Measurements from ENCODE around the gene MIA.
"Not testable (repeated sequence)": the region's sequence is repeated elsewhere in the genome, so short reads cannot be mapped to it uniquely, and the experiment has no call there.

Gene MIA

DNA sequence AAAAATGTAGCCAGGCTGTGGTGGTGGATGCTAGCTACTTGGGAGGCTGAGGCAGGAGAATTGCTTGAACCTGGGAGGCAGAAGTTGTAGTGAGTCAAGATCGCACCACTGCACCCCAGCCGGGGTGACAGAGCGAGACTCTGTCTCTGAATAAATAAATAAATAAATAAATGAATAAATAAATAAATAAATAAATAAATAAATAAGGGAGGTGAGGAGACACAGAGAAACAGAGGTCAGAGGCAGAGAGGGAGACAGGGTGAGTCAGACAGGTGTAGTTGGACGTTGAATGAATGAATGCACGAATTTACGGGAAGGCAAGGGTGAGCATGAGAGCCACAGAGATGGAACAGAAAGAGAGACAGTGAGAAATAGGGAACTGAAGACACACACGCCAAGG is 5.8 kb downstream of the MIA start:
- DNase-seq, result no peak

DNA sequence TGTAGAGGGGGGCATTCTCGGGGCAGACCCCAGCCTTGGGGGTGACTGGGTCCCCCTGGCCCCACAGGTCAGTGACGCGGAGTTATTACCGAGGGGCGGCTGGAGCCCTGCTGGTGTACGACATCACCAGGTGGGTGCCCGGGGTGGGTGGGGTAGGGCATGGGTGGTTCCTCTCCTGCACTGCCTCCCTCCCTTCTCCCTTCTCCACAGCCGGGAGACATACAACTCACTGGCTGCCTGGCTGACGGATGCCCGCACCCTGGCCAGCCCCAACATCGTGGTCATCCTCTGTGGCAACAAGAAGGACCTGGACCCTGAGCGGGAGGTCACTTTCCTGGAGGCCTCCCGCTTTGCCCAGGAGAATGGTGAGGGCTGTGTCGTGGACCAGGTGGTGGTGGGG is 8.4 kb downstream of the MIA start:
- no peak for DNase-seq

DNA sequence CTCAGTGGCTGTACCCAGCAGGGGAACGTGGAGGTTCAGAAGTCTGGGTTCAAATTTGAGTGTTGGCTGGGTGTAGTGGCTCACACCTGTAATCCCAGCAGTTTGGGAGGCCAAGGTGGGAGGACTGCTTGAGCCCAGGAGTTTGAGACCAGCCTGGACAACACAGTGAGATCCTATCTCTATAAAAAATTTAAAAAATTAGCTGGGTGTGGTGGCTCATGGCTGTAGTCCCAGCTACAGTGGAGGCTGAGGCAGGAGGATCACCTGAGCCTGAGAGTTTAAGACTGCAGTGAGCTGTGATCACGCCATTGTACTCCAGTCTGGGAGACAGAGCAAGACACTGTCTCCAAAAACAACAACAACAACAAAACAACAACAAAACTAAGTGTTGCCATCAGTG is 8.8 kb downstream of the MIA start:
- not testable (repeated sequence) for DNase-seq

DNA sequence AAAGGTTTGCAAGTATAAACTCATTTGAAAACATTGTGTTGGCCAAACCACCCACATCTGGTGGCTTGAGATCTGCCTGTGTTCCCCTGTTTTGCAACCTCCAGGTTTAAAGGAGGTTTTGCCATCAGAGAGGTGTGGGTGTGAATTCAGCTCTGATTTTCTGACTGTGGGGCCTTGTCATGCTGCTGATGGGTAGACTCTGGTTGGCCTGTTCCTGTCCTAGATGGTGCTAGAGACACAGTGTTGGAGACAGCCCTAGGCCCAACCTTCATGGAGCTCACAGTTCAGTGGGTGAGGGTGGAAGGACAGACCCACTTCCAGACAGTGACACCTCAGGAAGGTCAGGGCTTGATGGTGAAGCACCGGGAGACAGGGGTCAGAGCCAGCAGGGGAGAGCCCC is 10.2 kb downstream of the MIA start:
- DNase-seq, result peak in 1 of 2 donors; percentile 27

DNA sequence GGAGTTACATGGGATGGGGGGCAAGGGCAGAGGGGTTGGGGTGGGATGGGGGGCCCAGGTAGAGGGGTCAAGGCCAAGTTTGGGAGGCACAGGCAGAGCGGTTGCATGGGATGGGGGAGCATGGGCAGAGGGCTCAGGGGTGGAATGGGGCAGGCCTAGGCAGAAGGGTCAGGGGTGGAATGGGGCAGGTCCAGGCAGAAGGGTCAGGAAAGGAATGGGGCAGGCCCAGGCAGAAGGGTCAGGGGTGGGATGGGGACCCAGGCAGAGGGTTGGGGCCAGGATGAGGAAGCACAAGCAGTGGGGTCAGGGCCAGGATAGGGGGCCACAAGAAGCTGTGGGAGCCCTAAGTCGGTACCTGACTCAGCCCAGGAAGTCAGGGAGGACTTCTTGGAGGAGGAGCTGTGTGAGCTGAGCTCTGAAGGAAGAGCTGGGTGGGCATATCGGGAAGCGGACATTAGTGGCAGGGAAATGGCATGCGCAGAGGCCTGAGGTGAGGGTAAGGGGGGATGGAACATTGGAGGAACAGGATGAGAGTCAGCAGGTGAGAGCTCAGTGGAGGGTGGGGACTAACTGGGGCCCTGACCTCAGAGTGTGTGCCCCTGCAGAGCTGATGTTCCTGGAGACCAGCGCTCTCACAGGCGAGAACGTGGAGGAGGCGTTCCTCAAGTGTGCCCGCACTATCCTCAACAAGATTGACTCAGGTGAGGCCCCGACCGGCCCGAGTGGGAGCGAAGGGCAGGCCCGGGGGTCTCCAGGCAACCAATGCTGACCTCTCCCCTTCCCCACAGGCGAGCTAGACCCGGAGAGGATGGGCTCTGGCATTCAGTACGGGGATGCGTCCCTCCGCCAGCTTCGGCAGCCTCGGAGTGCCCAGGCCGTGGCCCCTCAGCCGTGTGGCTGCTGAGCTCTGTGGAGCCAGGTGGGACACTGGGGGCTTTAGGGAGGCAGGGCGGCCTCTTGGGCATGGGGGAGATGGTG is 11.0 kb downstream of the MIA start:
- DNase-seq, result no peak

DNA sequence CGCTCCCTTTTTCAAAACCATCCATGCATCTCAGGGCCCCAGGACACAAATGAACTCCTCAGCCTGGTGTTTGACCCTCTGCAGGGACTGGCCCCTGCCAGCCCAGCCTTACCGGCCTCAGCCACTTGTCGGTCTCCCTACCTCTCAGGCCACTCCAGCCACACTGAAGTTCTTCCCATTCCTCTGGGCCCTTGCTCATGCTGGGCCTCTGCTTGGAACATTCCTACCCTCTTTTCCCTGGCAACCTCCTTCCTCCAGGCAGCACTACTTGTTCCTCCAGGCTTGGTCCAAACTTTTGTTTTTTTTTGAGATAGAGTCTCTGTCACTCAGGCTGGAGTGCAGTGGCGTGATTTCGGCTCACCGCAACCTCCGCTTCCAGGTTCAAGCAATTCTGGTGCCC is 16.0 kb downstream of the MIA start:
- DNase-seq, result no peak

DNA sequence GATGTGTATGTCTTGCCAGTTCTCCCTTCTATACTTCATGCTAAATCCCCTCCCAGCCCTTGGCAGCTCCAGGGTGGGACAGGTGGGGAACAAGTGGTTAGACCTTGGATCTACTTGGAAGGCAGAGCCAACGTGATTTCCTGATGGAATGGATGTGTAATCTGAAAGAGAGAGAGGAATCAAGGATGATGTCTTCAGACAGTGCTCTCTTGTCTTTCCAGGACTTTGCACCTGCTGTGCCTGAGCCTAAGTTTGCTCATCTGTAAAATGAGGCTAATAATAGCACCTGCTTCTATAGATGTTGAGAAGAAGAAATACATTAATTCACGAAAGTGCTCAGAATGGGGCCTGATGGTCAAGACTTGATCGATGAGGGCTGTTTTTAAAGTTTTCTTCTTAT is 16.7 kb downstream of the MIA start:
- no peak for DNase-seq

DNA sequence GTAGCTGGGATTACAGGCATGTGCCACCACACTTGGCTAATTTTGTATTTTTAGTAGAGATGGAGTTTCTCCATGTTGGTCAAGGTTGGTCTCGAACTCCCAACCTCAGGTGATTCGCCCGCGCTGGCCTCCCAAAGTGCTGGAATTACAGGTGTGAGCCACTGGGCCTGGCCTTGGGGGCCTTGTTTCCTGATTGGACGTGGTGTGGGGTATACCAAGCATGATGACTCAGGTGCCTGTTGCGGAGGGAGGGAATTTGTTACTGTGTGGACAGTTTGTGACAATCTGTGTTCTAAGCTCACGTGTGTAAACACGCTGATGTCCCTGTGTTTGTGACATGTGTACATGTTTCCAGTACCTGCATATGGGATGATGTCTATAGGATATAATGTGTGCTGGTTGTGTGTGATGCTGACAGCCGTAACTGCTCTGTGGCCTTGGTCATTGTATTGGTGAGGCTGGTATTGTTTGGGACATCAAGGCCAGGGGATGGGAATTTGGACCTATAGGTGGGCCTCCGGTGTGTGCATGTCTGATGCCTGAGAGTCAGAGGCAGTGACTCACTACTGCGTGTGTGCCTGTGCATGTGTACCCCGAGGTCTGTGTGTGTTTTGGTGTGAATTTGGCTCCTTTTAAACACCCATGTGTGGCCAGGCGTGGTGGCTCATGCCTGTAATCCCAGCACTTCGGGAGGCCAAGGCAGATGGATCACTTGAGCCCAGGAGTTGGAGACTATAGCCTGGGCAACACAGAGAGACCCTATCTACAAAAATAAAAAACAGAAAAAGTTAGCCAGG is 22.0 kb downstream of the MIA start:
- no peak for DNase-seq

DNA sequence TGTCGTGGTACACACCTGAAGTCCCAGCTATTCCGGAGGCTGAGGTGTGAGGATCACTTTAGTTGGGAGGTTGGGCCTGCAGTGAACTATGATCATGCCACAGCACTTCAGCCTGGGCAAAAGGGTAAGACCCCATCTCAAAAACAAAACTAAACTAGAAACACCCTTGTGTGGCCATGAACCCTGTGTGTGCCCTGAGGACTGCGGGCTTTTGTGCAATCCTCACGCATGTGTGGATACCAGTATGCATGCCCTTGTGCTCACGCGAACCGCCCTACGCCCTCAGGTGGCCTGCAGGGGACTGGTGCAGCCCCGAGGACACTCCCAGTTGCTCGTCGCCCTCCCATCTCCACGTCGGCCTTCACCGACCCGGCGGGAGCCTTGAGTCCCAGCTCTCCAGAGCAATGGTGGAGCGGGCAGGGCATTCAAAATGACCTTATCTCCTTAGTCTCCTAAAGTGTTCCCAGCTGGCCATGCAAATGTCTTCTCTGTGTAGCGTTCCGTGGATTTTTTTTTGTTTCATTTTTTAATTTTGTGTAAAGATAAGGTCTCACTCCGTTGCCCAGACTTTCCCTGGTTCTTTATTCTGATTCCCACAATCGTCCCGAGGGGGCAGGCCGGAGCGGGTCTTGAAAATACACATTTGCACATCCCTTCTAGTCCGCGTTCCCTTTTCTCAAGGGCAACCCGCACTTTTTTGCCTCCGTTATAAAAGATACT is 22.8 kb downstream of the MIA start:
- DNase-seq, result peak; percentile 68 to 82

DNA sequence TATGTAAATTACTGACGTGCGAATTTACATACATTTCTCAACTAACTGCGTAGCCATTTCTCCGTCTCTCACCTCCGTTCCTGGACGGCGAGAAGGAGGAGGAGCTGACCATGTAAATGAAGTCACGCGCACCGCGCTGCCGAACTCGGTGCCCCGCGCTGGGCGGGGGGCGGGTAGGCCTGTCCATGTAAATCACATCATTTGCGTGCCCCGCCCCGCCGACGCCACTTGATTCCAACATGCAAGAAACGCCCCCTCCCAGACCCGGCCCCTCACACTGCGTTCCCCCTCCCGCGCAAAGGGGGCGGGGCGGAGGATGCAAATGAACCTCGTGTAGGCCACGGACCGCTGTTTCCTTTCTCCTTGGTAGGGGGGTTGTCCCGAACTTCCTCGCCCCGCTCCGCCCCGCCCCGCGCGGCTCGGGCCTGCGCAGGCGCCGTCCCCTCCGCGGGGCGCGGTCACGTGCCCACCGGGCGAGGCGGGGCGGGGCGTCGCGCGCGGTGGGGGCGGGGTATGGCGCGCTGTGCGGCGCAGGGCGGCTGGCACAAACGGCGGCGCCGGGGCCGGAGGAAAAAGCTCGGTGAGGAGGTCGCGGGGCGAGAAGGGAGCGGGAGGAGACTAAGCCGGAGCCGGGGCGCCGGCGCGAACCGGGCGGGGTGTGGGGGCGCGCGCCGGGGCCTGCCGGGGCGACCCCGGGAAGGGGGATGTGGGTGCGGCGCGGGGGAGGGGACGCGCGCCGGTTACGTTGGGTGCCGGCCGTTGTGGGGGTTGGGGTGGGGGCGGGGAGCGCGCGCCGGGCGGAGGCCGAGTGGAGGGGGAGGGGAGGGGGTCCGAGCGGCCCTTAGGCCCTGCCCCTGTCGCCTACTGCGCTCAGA is 23.6 kb downstream of the MIA start, which contains the start of gene EGLN2:
EGLN2 (plus strand) TSS at position 509 of the 875 bp plus-strand sequence. CDS start 1,382 bp downstream, outside the sequence.
- DNase-seq, result peak; percentile 100

DNA sequence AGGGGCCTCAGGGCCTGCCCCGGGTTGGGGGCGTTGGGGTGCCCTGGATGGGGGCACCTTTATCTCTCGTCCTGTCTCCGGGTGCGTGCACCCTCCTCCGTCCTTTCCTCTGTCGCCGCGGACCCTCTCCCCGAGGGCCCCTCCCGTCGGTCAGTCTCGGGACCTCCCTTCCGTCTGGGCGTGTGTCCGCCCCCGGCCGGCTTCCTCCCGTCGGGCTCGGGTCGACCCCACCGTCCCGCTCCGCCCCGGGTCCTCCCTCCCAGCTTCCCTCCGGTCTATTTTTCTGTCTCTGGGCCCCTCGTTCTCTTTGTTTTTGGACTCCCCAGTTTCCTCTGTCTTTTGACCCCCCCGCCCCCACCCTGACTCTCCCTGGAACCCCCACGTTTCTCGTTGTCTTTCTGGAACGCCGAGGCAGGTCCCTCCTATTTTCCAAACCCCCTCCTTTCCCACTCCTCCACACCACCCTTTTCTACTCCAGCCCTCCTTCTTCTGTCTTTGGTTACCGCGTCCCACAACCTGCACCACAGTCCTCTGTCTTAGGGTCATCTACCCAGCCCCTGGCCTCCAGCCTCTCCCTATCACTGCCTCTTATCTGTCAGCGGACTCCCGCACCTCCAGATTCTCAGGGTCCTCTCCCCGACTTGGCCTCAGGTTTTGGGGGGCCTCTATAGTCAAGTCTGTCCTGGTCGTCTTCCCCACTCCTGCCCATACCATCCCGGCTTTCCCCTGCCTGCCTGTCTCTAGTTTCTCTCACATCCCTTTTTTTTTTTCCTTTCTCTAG is 24.4 kb downstream of the MIA start:
- DNase-seq, result peak; percentile 45 to 68

DNA sequence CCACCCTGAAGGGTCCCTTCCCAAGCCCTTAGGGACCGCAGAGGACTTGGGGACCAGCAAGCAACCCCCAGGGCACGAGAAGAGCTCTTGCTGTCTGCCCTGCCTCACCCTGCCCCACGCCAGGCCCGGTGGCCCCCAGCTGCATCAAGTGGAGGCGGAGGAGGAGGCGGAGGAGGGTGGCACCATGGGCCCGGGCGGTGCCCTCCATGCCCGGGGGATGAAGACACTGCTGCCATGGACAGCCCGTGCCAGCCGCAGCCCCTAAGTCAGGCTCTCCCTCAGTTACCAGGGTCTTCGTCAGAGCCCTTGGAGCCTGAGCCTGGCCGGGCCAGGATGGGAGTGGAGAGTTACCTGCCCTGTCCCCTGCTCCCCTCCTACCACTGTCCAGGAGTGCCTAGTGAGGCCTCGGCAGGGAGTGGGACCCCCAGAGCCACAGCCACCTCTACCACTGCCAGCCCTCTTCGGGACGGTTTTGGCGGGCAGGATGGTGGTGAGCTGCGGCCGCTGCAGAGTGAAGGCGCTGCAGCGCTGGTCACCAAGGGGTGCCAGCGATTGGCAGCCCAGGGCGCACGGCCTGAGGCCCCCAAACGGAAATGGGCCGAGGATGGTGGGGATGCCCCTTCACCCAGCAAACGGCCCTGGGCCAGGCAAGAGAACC is 25.1 kb downstream of the MIA start:
- no peak for DNase-seq

DNA sequence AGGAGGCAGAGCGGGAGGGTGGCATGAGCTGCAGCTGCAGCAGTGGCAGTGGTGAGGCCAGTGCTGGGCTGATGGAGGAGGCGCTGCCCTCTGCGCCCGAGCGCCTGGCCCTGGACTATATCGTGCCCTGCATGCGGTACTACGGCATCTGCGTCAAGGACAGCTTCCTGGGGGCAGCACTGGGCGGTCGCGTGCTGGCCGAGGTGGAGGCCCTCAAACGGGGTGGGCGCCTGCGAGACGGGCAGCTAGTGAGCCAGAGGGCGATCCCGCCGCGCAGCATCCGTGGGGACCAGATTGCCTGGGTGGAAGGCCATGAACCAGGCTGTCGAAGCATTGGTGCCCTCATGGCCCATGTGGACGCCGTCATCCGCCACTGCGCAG is 25.7 kb downstream of the MIA start:
- DNase-seq, result no peak

DNA sequence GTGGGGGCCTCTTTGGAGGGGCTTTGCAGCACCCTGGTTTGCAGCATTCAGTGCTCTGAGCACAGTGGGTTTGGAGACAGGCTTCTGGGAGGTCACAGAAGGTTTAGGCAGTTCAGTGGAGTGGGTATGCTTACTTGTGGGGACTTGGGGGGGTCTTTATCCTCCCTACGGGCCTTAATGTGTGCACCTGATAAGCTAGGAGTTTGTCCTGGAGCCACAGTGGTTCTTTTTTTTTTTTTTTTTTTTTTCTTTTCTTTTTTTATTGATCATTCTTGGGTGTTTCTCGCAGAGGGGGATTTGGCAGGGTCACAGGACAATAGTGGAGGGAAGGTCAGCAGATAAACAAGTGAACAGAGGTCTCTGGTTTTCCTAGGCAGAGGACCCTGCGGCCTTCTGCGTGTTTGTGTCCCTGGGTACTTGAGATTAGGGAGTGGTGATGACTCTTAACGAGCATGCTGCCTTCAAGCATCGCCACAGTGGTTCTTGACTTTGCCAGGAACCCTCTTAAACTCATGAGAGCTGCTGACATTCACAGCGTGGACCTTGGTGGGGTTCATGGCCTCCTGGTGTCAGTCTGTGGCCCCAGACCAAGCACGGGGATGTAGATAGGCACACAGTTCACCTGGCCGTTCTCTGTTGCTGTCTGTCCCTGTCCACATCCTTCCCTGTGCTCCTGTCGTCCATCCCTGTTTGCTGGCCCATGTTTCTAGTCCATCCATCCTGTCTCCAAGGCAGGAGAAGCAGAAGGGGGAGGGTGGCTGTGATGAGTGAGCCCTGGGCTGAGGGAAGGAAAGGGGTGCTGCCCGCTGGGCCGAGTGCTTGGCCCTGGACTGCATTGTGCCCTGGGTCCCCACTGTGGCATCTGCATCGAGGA is 26.3 kb downstream of the MIA start:
- DNase-seq, result no peak

DNA sequence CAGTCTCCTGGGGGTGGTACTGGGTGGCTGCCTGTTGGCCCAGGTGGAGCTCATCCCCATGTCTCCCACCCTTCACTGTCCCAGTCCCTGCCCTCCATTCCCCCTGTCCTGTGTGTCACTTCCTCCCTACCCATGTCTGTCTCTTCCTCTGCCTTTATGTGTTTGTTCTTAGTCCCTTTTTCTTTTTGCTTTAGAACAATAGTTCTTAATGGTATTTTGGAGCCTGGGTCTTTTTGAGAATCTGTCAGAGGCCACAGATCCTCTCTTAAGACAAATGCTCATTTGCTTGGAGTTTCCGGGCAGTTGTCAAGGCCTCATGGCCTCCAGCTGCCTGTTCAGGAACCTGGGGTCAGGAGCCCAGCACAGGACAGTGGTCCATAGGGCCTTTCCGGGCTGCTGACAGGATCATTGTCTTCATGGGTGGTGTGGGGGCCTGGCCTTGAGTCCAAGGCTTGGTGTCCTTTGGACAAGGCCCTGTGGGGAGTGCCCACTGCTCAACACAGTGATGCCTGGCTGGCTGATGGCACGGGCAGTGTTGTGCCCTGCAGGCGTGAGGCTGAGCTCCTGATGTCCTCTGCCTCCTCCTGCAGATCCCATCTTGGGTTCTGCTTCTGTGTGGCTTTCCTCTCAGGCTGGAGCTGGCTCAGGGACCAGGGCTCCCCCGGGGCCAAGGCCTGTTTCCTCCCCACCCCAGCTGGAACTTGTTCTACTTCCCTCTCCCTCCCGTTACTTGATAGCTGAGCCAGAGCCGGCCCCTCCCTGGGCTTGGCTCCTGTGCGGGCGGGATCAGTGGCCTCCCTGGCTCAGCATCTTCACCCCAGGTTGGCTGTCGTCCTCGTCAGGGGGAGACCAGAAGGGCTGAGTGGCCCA is 27.2 kb downstream of the MIA start:
- peak in 1 of 2 donors; percentile 47 for DNase-seq

DNA sequence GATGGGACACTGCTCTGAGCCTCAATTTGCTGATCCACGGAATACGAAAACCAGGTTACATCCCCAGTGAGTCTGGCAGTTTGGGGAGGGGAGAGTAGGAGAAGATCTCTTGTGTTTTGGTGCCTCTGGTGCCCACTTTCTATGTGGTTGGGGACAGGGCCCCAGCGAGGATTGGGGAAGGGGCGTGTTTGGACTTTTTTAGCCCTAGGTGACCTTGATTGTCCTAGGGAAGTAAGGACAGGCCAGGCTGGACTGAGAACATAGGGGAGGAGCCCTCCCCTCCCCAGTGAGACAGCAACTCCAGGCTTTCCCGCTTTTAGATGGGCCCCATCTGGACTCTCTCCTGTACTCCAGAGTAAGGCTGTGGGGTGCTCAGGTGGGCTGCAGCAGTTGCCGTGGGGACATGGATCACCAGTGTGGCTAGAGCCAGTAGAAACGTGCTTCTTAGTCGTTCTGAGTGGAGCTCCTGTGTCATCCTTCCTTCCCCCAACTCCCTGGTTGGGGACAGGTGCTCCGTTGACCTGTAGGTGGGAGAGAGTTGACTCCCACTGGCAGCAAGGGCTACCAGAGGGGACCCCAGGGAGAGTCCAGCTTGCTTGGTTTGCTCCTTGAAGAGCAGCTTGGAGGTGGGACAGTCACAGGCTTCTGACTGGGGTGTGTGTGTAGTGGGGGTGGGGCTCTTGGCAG is 28.0 kb downstream of the MIA start:
- DNase-seq, result no peak

DNA sequence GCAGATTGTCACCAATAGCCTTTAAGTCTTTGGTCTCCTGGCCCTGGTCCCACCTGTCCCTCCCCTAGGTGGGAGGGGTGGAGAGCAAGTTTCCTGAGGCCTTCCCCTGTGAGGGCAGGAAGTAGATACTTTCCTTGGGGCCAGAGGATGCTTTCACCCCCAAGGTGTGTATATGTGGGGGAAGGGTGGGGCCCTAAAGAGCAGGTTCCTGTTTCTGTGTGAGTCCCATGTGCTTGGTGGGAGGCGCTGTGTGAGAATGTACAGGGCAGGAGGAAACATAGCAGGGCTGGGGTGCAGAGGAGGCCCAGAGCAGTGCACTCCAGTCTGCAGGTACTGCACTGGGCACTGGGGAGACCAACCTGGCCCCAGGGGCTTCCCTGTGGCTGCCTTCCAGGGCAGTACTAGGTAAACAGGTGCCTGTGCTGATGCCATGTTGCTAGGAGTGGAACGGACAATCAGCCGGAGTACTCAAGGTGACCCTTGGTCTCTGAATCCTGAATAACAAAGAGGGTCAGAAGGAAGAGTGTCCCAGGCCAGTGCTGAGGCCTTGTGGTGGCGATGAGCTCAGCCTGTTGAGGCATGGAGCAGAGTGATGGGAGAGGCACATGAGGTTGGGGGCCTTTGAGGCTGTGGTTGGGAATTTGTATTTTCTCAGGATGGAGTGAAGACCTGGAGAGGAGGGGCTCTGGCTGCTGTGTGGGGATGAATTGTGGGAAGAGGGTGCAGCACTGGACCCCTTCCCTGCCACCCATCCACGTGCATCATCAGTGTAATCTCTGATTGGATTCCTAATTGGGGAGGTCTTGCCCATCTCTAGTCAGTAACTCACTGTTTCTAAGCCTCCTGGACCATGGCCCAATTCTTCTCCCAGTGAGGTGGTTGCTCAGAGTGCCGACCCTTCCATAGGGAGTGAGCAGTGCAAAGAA is 28.8 kb downstream of the MIA start:
- DNase-seq, result peak in 1 of 2 donors; percentile 32
